ENCODE measurements around the gene PLEKHH2.
"Not testable (repeated sequence)": the region's sequence is repeated elsewhere in the genome, so short reads cannot be mapped to it uniquely, and the experiment has no call there.

PLEKHH2 gene

GRCh38 chr2:43642363-43642762, 5.3 kb downstream of the PLEKHH2 start:
- no peak for DNase-seq

GRCh38 chr2:43643680-43644079, 6.6 kb downstream of the PLEKHH2 start:
- no peak for DNase-seq

GRCh38 chr2:43648994-43649701, 12.1 kb downstream of the PLEKHH2 start:
- no peak for DNase-seq

- DNase-seq, result no peak
Measured at GRCh38 chr2:43653506-43653905, 16.4 kb downstream of the PLEKHH2 start.

- DNase-seq, result no peak
Measured at GRCh38 chr2:43657241-43657640, 20.2 kb downstream of the PLEKHH2 start.

- DNase-seq, result no peak
Measured at GRCh38 chr2:43675646-43676321, 38.7 kb downstream of the PLEKHH2 start.

GRCh38 chr2:43676322-43677050, 39.4 kb downstream of the PLEKHH2 start, which contains the start of gene C1GALT1C1L:
C1GALT1C1L (minus strand) TSS chr2:43676429; CDS start chr2:43676322, 107 bp downstream.
- no peak for DNase-seq

- DNase-seq, result not testable (repeated sequence)
Measured at GRCh38 chr2:43677783-43678182, 40.7 kb downstream of the PLEKHH2 start.

GRCh38 chr2:43685357-43685756, 48.3 kb downstream of the PLEKHH2 start:
- DNase-seq, result no peak

GRCh38 chr2:43689999-43690398, 52.9 kb downstream of the PLEKHH2 start:
- DNase-seq, result no peak

- DNase-seq, result no peak
Measured at GRCh38 chr2:43692428-43692994, 55.5 kb downstream of the PLEKHH2 start.

- not testable (repeated sequence) for DNase-seq
Measured at GRCh38 chr2:43698140-43698539, 61.1 kb downstream of the PLEKHH2 start.

- no peak for DNase-seq
Measured at GRCh38 chr2:43699761-43700160, 62.7 kb downstream of the PLEKHH2 start.

- DNase-seq, result no peak
Measured at GRCh38 chr2:43701111-43701510, 64.1 kb downstream of the PLEKHH2 start.

- no peak for DNase-seq
Measured at GRCh38 chr2:43707255-43708015, 70.4 kb downstream of the PLEKHH2 start.

- DNase-seq, result no peak
Measured at GRCh38 chr2:43708178-43708577, 71.1 kb downstream of the PLEKHH2 start.

GRCh38 chr2:43708891-43709290, 71.8 kb downstream of the PLEKHH2 start:
- DNase-seq, result no peak

- DNase-seq, result no peak
Measured at GRCh38 chr2:43710866-43711265, 73.8 kb downstream of the PLEKHH2 start.

- DNase-seq, result no peak
Measured at GRCh38 chr2:43714164-43714563, 77.1 kb downstream of the PLEKHH2 start.

- no peak for DNase-seq
Measured at GRCh38 chr2:43715300-43716098, 78.4 kb downstream of the PLEKHH2 start.

- no peak for DNase-seq
Measured at GRCh38 chr2:43717322-43717721, 80.3 kb downstream of the PLEKHH2 start.
